Activated CD4-positive, alpha-beta T cell treated with anti-CD3 and anti-CD28 coated beads, Interleukin-10, Interleukin-2, amounts not matched to agents 100 ng/mL and 50 ng/mL, durations not matched to agents 16 hours and 8 hours (primary cell): ENCODE data around the gene MRM2.

ENCODE experiments used
- DNase-seq: peaks from one replicate; pipeline ENCODE4 v3.0.0-alpha.2; 2020

MRM2 gene

DNA sequence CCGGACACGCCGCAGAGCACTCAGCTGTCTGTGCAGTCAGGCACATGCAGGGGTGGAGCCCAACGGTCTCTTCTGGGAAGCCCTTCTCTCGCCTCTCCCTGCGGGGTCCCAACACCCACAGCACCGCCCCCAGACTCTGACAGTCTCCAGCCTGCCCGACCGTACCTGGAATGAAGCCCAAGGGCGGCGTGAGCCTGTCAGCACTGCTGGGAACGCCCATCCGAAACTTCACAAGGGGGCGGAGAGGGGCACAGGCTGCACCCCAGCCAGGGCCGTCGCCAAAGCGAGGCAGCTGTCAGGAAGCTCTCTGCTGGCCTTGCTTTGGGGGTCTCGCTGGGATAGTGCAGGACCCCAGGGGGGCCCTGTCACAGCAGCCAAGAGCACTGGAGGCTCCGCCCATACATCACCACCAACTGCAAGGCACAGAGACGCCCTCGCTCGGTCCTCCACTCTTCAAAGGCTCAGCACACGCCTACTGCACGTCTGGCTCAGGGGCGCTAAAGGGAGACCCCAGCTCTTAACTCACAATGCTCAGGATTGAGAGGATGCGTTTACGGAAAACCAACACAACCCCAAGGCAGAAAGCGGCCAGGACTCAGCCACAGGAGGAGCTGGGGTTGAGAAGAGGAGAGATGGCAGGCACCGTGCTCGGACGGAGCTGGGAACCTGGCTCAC lies 40.2 kb downstream of the MRM2 start:
- no peak for DNase-seq

DNA sequence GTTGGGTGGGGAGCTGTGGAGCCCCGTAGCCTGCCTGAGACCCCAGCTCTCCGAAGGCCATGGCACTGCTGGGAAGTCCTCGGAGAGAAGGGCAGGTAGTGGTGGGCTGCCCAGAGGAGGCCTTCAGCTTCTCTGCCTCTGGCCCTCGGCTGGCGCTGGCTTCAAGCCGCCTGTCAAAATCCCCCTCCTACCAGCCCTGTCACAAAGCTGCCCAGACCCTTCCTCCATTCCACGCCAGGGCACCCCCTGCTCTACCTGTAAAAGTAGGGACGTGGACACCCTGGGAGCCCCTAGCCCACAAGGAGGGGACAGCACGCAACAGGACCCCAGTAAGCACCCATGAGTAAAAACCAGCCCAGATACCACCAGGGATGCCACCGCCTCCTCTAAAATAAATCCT lies 40.9 kb downstream of the MRM2 start:
- no peak for DNase-seq

DNA sequence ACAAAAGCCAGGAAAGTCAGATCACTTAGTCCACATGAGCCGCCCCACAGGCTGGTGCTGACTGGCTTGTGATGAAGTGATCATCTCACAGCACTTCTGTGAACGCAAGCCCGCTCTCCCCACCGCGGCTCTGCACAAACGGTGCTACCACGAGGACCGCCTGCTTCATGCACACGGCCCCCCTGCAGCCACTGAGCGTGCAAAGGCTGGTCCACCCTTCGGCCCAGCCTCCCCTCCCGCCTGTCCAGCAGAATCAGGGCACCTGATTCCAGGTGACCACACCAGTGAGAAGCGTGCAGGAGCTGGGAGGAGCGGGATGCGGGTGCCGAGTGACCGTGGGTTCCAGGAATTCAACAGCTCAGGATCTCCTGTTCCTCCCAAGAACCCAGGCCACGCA lies 41.4 kb downstream of the MRM2 start:
- no peak for DNase-seq

DNA sequence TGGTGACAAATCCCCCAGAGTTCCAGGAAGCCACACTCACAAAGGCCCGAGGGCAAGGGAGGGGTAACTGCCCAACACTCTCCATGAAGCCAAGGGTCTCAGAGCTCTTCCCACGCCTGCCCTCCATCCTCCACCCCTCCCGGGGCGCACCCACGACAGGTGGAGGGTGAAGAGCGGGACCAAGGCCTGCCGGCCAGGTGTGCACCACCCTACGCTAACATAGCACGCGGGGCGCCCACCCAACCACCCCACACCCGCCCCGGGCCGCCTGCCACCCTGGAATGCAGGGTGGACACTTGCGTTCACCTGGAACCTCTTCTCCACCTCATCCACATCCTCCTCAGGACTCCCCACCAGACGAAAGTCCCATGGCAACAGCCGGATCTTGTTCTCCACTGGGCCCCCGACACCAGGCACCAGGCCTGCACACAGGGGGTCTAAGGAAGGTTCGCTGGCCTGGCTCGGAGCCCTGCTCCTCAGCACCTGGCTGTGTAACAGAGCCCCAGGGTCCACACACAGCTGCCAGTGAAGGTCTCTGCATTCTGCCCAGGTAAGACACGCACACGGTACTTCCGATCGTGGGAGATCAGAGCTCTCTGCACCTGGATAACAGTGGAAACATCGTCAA lies 41.9 kb downstream of the MRM2 start:
- no peak for DNase-seq

DNA sequence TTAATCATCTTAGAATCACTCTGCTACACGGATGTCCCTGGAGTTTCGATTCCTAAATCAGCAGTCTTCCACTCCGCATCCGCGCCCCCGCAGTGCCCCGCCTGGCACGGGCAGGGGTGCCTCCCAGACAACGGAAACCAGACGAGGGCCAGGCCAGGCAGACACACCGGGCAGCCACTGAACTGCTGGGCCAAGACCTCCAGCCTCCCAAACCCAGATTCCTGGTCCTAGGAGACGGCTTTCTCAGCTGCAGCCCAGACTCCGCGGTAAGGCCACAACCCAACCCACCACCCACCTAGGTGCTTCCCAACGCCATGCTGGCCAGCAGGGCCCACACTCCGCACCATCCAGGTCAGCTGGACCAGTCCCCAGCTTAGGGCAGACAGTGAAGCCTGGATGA lies 42.5 kb downstream of the MRM2 start:
- no peak for DNase-seq

DNA sequence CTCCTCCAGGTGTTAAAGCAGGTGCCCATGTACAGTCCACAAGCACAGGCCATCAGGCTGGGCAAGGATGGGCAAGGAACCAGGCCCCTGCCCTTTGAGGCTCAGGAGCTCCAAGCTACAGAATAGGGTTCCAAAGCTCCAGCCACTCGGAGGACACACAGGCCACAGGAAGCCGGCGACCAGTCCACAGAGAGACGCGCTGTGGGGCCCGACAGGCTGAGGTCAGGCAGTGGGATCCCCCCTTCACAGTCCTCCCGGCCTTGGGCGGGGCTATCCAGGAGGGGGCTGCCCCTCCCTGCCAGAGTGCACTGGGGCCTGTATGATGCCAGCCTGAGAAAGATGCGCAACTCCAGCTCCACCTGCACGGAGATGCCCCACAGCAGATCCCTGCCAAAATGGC lies 43.2 kb downstream of the MRM2 start:
- DNase-seq, result no peak

DNA sequence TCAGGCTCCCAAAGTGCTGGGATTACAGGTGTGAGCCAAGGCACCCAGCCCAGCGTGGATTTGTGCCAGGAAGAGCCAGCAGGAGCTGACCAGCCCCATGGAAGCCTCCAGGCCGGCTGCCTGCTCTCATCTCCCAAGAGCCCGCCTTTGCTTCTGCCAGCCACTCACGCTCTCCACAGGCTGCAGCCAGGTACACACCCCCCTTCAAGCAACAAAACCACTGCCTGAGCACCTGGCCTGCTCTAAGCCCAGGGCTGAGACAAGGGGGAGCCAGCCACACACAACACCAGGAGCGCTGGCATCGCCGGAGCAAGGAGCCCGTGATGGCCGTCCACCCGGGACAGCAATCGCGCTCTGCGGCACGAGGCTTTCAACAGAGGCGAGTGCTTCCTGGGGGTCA lies 43.8 kb downstream of the MRM2 start:
- no peak for DNase-seq

DNA sequence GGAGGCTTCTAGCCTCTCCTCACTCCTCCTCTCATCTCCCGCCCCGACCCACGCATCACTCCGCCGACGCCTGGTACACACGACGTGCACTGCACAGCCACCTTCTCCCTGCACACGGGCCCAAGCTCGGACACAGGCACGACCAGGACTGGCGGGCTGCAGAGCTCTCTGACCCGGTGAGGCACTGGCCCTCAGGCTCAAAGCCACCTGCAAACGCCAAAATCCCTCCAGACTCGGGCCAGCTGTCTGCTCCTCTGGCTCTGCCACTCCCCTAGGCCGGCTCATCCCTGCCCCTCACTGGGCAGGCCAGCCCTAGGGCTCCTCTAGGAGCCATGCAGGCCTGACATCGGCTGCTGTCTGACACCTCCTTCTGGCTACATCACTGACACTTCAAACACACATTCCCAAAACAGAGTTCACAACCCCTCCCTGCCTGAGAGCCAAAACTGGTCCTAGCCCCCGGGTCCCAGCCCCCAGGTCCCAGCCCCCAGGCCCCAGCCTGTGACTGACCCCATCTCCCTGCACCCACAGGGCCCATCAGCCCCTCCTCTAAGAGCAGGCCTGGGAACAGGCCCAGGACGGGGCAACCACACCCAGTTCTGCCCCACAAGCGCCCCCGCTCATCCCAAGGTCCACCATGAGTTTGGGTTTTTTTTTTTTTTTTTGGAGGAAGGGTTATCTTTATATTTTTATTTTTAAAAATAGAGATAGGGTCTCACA lies 44.4 kb downstream of the MRM2 start:
- no peak for DNase-seq

DNA sequence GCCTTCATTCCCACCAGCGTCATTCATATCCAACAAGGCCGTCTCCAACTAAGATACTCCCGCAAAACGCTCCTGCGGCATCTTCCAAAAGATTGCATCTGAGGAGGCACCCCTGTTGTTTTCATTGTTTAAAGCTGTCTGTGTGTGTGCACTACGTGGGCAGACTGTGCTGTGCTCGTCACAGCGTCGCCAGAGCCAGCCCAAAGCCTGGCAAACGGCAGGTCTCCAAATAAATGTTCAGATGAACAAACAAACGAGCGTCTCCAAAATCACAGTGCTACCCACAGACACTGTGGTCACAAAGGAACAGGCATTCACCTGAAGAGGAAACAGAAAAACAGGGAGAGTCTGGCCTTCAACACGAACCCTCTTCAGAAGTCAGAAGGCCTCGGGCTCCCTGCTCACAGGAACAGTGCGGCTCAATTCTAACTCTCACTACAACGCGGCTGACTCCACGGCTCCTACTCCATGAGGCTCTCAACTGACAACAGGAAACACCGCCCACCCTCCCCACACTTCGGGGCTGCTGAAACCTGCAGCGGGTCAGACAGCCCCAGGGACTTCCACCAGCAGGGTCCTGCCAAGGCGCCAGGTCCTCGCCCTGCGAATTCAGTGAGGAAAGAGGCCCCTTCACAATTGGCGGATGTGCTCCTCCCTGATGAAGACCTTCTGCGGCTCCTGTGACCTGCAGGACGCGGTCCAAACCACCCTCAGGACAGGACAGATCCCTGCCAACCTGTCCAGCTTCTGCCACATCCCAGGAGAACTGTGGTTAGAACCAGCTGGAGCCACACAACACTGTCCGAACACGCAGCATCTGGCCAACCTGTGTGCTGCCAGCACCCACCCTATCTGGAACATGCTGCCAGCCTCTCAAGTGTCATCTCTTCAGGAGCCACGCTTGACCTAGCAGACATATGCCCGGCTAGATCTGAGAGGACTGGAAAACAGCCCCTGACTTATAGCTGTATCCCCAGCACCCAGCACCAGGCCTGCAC lies 45.3 kb downstream of the MRM2 start:
- no peak for DNase-seq

DNA sequence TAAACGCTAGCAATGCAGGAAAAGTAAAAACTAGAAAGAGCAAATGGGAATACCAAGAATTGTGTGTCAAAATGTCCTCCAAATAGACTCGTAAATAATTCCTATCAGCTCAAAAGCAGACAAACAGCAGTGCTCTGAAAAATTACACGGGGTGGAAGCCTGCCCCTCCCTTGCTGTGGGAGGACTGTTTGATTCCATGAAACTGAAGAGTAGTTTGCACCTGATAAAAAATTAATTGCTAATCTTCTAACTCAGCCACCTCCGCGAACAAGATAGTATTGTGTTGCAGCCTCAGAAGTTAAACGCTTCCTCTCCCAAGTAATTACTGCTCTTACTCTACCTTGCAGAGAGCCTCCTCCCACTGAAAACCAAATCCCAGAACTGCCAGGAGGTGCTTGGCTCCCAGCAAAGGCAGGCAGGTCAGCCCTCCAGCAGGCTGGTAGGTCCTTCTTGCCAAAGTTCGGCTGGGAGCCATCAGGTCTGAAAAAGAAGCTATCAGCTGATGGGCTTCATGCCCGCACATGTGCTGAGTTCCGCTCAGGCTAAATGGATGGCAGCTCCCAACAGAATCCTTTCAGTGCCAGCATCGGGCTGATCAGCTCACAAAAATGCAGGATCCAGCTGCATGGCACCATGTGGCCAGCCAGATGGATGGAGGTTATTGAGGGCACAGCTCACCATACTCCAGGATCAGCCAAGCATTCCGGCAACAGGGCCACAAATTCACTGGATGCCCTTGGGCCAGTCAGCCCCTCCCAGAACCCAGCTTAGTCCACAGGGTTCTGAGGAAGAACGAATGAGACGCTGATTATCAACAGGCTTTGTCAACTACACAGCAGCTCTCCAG lies 46.4 kb downstream of the MRM2 start:
- no peak for DNase-seq

DNA sequence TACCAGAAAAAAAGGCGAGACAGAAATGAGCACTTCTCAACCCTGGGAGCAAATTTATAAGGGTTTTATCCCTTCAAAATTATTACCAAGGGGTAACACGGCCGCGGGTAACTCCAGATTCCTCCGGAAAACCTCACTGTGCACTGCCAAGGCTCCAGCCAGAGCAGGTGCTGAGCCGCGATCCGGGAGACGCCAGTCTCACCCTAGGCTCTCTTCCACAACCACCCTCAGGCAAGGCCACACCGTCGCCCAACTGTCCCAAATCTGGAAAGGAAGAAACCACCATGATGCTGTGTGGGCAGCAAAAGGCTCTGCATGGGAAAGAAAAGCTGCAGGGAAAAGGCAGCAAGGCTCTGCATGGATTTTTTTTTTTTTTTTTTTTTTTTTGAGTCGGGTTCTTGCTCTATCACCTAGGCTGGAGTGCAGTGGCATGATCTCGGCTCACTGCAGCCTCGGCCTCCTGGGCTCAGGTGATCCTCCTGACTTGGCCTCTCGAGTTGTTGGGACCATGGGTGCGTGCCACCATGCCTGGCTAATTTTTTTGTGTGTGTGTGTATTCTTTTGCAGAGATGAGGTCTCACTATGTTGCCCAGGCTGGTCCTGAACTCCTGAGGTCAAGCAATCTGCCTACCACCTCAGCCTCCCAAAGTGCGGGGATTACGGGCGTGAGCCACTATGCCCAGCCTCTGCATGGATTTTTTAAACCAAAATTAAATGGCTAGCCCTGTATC lies 48.3 kb downstream of the MRM2 start:
- no peak for DNase-seq

DNA sequence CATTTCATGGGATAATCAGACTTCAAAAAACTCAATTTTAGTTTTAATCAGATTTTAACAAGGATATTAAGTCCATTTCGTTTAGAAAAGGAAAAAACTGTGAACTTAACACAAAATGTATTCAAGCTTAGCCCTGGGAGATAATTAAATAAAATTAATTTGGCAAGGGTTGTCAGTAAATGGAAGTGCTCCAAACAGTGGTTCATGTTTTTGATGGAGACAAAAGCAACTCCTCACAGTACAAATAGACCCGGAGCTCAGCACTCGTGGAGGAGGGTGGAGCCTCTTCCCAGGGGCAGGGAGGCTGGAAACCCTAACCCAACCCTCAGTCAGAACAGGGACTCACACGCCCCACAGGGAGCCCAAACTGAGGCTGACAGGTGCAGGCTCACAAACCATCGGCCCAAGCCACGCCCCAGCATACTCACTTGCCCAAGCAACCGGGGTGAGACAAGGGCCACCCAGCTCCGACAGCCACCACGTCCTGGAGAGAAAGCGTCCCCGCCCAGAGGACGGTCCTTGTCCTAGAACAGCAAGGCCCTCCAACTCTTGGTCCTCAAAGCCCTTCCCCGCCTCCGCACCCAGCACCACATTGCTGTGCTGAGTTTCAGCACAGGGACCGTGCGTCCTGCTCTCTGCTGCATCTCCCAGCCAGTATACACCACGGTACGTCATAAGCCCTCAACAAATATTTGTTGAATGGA lies 49.0 kb downstream of the MRM2 start:
- DNase-seq, result no peak

DNA sequence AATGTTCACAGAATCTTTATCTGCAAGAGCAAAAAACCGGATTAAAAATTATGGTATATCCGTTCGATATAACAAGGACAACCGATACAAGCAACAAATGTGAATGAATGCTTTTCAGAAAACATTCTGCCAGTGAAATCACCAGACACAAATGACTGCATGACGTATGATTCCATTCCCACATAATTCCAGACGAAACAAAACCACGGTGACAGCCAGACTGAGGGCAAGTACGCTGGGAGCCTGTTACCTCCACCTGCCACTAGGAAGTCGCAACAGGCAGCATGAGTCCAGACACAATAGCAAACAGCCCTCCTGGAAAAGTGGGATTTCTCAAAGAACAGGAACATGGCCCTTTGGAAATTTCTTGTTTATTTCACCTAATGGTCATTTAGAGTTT lies 51.0 kb downstream of the MRM2 start:
- no peak for DNase-seq

DNA sequence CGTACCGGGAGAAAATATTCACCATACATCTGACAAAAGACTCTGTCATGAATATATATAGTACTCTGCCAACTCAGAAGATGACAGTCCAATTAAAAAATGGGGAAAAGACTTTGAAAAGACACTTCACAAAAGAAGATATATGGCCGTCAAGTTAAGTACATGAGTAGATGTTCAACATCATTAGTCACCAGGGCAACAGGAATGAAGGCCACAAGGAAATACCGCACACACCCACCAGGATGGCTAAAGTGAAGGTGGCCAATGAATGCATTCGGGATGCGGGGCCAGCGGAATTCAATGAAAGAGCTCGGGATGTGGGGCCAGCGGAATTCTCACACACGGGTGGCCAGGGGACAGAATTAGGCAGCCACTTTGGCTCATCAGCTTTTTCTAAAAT lies 51.5 kb downstream of the MRM2 start:
- DNase-seq, result no peak

DNA sequence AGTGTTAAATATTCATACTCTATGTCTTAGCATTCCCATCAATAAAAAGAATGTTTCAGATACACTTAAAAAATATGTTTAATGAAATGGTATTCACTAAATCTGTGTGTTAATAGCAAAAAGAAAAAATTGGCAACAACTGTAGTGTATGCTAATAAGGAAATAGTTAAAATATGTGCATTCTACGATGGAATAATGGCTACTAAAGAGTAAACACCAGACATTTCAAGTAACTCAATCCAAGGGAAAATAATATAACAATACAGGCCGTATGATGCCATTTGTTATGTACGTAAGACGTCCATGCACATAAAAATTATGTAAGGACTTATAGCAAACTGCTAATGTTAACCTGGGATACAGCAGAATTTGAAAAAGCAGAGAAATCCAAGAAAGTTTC lies 55.8 kb downstream of the MRM2 start:
- no peak for DNase-seq

DNA sequence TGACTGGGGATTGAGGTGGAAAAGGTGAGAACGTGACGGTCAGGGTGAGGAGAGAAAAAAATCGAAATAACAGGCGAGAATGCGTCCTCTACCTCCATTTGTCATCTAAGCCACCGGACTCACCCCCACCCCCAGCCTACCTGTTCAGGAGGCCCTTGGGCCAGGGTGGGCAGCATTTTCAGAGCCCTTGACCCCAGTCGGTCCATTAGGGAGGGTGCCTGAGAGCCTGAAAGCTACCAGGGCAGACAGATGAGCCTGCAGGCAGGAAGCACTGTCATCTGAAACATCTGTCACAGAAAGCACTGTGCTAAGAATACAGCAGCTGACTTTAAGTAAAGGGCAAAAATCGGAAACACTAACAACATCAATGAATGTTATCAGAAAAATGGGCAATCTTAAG lies 56.3 kb downstream of the MRM2 start:
- no peak for DNase-seq
